HG02642 (cell line): Measurements from ENCODE around the gene TSPAN15.
A peak's percentile ranks its signal among the peaks of the same experiment; 100 is the strongest.

ENCODE experiments used
- ATAC-seq: cut with Tn5 transposase; IDR thresholded peaks from one replicate; pipeline ENCODE4 v1.9.1; 2021; ENCODE audit warnings: mild to moderate bottlenecking; ENCODE audit not compliant: unreplicated experiment, poor library complexity

The TSPAN15 gene

DNA sequence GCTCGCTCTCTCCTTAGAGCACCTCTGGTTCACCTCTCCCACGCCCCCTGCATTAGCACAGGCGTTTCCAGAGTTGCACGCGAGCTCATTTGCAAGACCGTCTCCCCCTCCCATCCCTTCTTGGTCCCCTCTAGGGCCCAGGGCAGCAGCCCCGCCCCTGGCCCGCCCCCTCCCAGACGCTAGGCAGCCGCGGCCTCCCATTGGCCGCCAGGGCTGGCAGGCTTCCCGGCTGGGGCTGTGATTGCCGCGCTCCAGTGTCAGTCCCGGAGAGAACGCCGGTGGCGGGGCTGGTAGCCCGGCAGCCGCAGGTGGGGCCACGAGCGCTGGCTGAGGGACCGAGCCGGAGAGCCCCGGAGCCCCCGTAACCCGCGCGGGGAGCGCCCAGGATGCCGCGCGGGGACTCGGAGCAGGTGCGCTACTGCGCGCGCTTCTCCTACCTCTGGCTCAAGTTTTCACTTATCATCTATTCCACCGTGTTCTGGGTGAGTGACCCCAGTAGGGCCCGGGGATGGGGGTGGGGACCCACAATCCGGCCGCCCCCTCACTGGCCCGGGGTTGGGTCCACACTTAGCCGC, at the start of gene TSPAN15:
Gene TSPAN15, plus strand, starts transcription at position 257 of the 575 bp plus-strand sequence. Its CDS starts 130 bp downstream, at position 387.
- ATAC-seq = peak; percentile 87

GRCh38 chr10:69402386-69402785, 48.9 kb upstream of the TSPAN15 start:
- ATAC-seq = no peak

- no peak for ATAC-seq
These were observed 48.2 kb upstream of the TSPAN15 start for GRCh38 chr10:69403066-69403465.

GRCh38 chr10:69403519-69403918, 47.7 kb upstream of the TSPAN15 start:
- ATAC-seq = no peak

DNA sequence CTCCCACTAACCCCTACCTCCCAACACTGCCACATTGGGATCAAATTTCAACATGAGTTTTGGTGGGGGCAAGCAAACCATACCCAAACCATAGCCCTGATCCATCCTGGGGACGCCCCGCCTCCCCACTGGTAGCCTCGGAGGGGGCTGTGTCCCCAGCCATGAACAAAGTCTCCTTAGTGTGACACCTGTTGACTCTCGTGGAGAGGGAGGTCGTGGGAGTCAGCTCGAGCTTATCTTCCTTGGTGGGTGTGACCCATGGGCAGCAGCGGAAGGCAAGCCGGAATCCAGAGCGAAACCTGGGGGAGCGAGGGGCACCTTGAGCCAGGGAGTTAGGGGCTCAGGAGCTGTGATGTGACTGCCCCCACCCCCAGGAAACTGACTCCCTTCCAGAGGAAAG, 46.5 kb upstream of the TSPAN15 start:
- ATAC-seq = no peak

GRCh38 chr10:69405221-69405620, 46.0 kb upstream of the TSPAN15 start:
- ATAC-seq = no peak

GRCh38 chr10:69406302-69406811, 44.9 kb upstream of the TSPAN15 start:
- no peak for ATAC-seq

GRCh38 chr10:69406816-69407580, 44.3 kb upstream of the TSPAN15 start:
- ATAC-seq = no peak

- no peak for ATAC-seq
These were observed 43.5 kb upstream of the TSPAN15 start for GRCh38 chr10:69407621-69408301.

DNA sequence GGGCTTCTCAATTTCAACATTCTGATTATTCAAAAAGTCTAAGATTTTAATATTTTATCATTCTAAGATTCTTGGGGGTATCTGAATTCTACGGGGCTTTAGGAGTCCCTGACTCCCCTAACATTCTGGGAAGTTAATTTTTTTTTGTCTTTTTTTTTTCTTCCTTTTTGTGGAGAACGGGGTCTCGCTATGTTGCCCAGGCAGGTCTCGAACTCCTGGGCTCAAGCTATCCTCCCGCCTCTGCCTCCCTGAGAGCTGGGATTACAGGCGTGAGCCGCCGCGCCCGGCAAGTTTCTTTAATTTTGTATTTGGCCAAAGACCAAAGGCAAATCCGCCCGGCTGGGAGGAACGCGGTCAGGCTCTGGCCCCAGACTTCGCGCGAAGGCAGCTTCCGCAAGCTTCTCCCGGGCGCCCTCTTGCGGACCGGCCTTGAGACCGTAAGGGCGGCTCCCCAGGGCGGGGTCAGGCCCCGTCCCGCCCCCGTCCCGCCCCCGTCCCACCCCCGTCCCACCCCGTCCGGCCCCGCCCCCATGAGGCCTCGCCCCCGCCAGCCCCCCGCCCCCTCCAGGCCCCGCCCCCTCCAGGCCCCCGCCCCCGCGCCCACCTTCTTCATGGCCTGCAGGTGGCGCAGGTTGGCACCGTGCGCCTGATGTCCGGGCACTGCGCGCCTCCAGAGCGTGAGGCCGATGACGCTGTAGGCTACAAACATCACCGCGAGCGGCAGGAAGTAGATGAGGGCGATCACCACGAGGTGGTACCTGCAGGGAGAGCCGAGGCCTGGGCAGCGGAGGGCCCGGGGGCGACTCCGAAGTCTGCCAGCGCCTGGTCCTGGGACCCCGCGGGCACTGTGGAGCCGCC, 42.7 kb upstream of the TSPAN15 start:
- peak; percentile 81 for ATAC-seq

- ATAC-seq = no peak
These were observed 42.1 kb upstream of the TSPAN15 start for GRCh38 chr10:69409176-69409495.

DNA sequence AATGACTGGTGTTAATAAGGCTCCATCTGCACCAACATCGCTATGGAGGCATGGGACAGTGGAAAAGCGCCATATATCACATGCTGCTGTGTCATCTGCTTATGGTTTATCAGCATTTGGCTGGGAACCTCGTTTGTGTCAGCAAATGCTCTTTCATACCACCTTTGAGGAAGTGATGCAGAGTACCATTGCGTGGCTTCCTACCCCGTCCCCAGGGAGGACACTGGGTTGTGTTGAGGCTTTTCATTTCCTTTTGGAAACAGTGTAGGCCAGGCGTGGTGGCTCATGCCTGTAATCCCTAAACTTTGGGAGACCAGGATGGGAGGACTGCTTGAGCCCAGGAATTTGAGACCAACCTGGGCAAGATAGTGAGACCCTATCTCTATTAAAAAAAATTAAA, 41.3 kb upstream of the TSPAN15 start:
- ATAC-seq = no peak

DNA sequence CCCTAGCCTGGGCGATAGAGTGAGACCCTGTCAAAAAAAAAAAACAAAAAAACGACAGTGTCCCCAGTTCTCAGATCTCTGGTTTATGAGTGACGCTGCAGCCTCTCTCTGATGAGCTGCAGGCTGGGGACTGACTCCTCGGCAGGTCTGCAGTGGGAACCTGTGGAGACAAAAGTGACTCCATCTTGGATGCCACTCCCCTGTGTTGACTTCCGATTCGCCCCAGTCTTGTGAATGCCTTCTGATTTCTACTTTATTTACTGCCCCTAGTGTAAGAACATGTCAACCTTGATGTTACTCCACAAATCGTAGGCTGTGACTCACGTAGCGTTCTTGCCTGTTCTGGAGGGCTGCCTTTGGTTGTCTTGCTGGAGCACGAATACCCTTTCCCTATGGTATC, 40.8 kb upstream of the TSPAN15 start:
- no peak for ATAC-seq

GRCh38 chr10:69411476-69411875, 39.8 kb upstream of the TSPAN15 start:
- ATAC-seq = no peak

DNA sequence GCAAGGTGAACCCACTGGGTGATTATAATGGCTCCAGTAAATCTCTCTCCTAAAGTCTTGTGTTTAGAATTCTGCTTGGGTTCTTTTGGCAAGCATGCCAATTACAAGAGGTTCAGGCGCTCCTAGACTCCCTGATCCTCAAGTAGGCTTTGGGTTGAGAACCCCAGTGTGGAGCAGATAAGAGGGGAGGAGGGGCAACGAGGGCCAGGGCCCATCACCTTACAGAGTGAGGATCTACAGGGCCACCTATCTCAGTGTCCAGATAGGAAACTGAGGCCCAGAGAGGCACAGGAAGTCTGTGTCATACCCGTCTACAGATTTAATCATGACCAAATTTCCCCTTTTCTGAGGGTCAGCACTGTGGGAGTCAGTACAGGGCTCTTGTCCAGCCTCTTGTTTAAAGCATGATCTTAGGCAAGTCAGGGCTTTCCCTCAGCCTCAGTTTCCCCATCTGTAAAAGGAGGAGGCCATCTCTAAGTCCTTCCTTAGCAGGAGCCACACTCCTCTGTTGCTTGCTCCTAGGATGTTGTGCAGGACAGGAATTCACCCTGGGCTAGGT, 39.0 kb upstream of the TSPAN15 start:
- ATAC-seq = no peak

DNA sequence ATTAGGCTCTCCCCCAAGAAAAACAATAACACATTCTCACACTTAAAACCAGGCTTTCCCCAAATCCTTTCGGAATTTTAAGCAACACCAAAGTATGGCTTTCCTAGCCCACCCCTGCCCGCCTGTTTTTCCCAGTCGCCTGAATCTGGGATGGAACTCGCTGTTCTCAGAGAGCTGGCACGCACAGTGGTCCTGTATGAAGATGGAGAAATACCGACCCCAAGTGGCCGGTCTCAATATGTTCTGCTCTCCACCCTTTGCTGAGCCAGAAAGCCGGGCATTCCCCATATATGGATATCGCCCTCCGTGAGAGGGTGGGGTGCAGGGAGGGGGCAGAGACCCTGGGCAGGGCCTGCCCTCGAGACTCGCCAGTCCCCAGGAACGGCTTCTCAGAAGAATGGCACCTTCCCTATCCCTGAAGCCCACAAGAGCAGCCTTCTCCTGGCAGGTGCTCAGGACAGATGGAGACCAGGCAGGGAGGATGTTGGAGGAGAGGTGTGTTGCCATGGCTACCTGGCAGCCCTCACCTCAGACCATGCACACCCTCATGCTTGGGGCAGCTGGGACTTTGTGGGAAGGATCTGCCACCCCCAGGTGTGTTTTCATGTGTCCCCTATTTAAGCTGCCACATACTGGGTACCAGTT, 37.9 kb upstream of the TSPAN15 start:
- ATAC-seq = no peak

DNA sequence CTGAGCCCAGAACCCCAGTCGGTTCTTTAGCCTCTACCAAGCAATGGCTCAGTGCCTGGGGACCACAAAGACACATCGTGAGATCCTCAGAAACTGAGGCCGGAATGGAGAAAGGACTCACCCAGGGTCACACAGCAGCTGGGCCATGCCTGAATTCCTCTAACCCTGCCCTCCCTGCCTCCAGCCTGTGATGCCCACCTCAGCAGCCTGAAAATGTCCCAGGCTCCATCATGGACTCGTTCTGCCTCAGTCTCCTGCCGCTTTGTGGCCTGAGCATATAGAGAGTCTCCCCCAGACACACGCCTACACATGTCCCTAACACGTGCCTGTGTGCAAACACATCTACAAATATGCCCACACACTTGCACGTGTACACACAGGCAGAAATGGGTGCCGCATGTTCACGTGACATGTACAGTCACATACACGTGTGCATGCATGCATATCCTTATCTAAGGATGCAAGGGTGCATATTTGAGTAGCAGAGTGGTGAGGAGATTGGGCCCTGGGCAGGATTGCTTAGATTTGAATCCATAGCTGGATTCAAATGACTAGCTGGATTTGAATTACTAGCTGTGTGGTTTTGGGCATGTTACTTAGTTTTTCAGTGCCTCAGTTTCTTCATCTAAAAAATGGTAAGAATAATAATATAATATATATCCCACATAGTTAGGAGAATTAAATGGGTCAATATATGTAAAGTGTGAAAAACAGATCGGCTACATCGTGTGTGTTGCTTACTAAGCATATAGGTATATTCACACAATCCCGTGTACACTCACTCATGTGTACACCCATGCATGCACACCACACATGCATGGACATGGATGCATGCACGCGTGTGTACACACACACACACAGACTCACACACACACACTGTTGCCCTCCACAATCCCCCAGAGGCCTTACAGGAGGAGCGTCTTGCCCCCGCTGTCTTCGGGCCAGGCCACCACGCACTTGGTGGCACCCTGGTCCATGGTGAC, 36.9 kb upstream of the TSPAN15 start:
- no peak for ATAC-seq

DNA sequence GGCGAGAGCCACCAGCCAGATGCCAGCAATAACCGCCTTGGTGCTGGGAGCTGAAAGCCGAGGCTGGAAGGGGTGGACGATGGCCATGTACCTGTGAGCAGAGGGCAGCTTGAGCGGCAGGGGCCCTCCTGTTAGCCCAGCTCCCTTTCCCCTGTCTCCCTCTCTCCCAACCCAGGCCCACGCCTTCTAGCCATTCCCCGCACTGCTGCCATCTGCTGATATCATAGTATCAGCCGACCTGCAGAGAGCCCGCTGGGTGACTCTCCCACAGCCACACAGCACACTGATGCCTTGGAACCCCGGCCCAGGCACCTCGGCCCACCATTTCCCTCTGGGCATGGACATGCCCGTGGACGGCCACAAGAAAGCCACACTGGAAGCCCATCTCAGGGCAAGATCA, 36.2 kb upstream of the TSPAN15 start:
- no peak for ATAC-seq

DNA sequence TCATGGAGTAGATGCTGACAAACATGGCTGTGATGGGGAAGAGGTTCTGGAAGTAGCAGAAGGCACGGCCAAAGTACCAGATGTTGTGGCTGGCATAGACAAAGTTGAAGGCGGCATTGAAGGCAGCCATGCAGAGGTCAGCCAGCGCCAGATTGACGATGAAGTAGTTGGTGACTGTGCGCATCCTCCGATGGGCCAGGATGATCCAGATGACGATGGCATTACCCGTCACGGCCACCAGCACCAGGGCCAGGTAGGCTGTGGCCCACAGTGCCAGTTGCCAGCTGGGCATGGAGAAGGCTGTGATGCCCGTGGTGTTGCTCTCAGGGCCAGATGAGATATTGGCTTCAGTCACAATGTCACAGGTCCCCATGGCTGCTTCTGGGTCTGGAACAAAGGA, 35.3 kb upstream of the TSPAN15 start:
- no peak for ATAC-seq
